ENCODE measurements around the gene ARL16. TPM values are rescaled to one million over a fixed set of nuclear protein-coding genes. Genes with fewer than 3 reads are reported as not detected.

The ARL16 gene
- total and polyA plus RNA-seq, 2 donors (not counting 3 experiments of a cell fraction or from before 2014, with no cell fraction given), result 41.4 to 71.7 TPM

GRCh38 chr17:81687770-81688541 lies 4.4 kb upstream of the ARL16 start:
- H3K4me2 ChIP-seq (ENCODE audit: insufficient read depth, low read length), result no peak overlapping the region
- no peaks in the 10 kb centered on the region for H3K9me3 ChIP-seq (replicated peaks; ENCODE audit: control insufficient read depth, insufficient read depth, low read length)
- CTCF ChIA-PET, result no interaction called here
- intact Hi-C loops (cut with micrococcal nuclease) (no loop called here), dilution Hi-C loops (cut with MboI; ENCODE audit: extremely low pct_ligation_motif_present, low sequenced_read_pairs) (no loop called here)
- H3K4me3 ChIP-seq (replicated peaks in 1 of 3; ENCODE audit: insufficient read depth in 1 of 3, low read depth in 1 of 3, low read length in 3 of 3), result no peak overlapping the region
- no peak overlapping the region for H3K27ac ChIP-seq (ENCODE audit: insufficient read depth, low read depth, low read length)
- no TSS peak for BruUV-seq (replicated peaks)
- POLR2A ChIA-PET, result no interaction called here
- no peak overlapping the region for H3K9ac ChIP-seq (replicated peaks; ENCODE audit: extremely low read depth, insufficient read depth, low read length)
- no peak overlapping the region for H2AFZ ChIP-seq (ENCODE audit: low read depth, low read length)
- TF ChIP-seq CTCF (IDR thresholded peaks at IDR 0.05; ENCODE audit: extremely low read depth in 1 of 2, insufficient read depth in 1 of 2, low read depth in 1 of 2, low read length in 2 of 2), result no peak
- TF ChIP-seq, protein P1, sequence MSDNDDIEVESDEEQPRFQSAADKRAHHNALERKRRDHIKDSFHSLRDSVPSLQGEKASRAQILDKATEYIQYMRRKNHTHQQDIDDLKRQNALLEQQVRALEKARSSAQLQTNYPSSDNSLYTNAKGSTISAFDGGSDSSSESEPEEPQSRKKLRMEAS (IDR thresholded peaks at IDR 0.05; ENCODE audit: insufficient read depth, insufficient read length), result no peak
- no peak for FAIRE-seq
- peaks cover 71% of the 10 kb centered on the region for H3K79me2 ChIP-seq (ENCODE audit: control insufficient read depth, insufficient read depth, low read length)
- H3K27me3 ChIP-seq (ENCODE audit: control insufficient read depth in 2 of 2, insufficient read depth in 2 of 2, low read length in 2 of 2), result no peaks in the 10 kb centered on the region
- H3K36me3 ChIP-seq (ENCODE audit: control insufficient read depth in 2 of 2, extremely low read depth in 1 of 2, insufficient read depth in 2 of 2, low read length in 2 of 2), result peaks cover 15 to 69% of the 10 kb centered on the region in 2 experiments
- peaks cover 13% of the 10 kb centered on the region for H3K4me1 ChIP-seq (ENCODE audit: control insufficient read depth, extremely low read depth, insufficient read depth, low read length)
- DNase-seq (ENCODE audit: low read depth, low spot score), result no peak
- no peaks in the 10 kb centered on the region for H3K9me1 ChIP-seq (replicated peaks; ENCODE audit: control insufficient read depth, extremely low read depth, insufficient read depth, low read length)
- no peaks in the 10 kb centered on the region for H4K20me1 ChIP-seq (replicated peaks; ENCODE audit: control insufficient read depth, extremely low read depth, insufficient read depth, low read length)

- Histone ChIP-seq H3K27me3 (ENCODE audit: control insufficient read depth in 2 of 2, insufficient read depth in 2 of 2, low read length in 2 of 2) (no peaks in the 10 kb centered on the region), H3K9me1 (replicated peaks; ENCODE audit: control insufficient read depth, extremely low read depth, insufficient read depth, low read length) (no peaks in the 10 kb centered on the region), H3K4me1 (ENCODE audit: control insufficient read depth, extremely low read depth, insufficient read depth, low read length) (peaks cover 16% of the 10 kb centered on the region), H2AFZ (ENCODE audit: low read depth, low read length) (no peak overlapping the region), H3K4me2 (ENCODE audit: insufficient read depth, low read length) (no peak overlapping the region), H3K79me2 (ENCODE audit: control insufficient read depth, insufficient read depth, low read length) (peaks cover 78% of the 10 kb centered on the region), H3K36me3 (ENCODE audit: control insufficient read depth in 2 of 2, extremely low read depth in 1 of 2, insufficient read depth in 2 of 2, low read length in 2 of 2) (peaks cover 11 to 58% of the 10 kb centered on the region in 2 experiments), H3K9me3 (replicated peaks; ENCODE audit: control insufficient read depth, insufficient read depth, low read length) (no peaks in the 10 kb centered on the region), H3K4me3 (replicated peaks in 1 of 3; ENCODE audit: insufficient read depth in 1 of 3, low read depth in 1 of 3, low read length in 3 of 3) (no peak overlapping the region), H3K9ac (replicated peaks; ENCODE audit: extremely low read depth, insufficient read depth, low read length) (no peak overlapping the region), H4K20me1 (replicated peaks; ENCODE audit: control insufficient read depth, extremely low read depth, insufficient read depth, low read length) (no peaks in the 10 kb centered on the region), H3K27ac (ENCODE audit: insufficient read depth, low read depth, low read length) (no peak overlapping the region)
- DNase-seq (ENCODE audit: low read depth, low spot score) (no peak), FAIRE-seq (no peak)
- intact Hi-C loops (cut with micrococcal nuclease) (no loop called here), dilution Hi-C loops (cut with MboI; ENCODE audit: extremely low pct_ligation_motif_present, low sequenced_read_pairs) (no loop called here)
- no TSS peak for BruUV-seq (replicated peaks)
- CTCF ChIA-PET, result no interaction called here
- POLR2A ChIA-PET, result no interaction called here
- TF ChIP-seq CTCF (IDR thresholded peaks at IDR 0.05; ENCODE audit: extremely low read depth in 1 of 2, insufficient read depth in 1 of 2, low read depth in 1 of 2, low read length in 2 of 2), result no peak
- TF ChIP-seq FOS (IDR thresholded peaks at IDR 0.05; ENCODE audit: borderline replicate concordance, insufficient read depth, low read length), result no peak
- no peak for TF ChIP-seq EZH2 (IDR thresholded peaks at IDR 0.05; ENCODE audit: borderline replicate concordance, low read depth, low read length, severe bottlenecking)
- TF ChIP-seq GATA2 (IDR thresholded peaks at IDR 0.05; ENCODE audit: insufficient read depth, insufficient read length, low read depth, low read length), result no peak
- TF ChIP-seq, protein P1 (IDR thresholded peaks at IDR 0.05; ENCODE audit: insufficient read depth, insufficient read length), result no peak
- no peak for TF ChIP-seq POLR2AphosphoS5 (IDR thresholded peaks at IDR 0.05; ENCODE audit: insufficient read depth, low read depth, low read length)
- no peak for TF ChIP-seq POLR2A (IDR thresholded peaks at IDR 0.05; ENCODE audit: low read depth, low read length)
- no peak for TF ChIP-seq JUN (IDR thresholded peaks at IDR 0.05; ENCODE audit: borderline replicate concordance, insufficient read depth, insufficient read length, low read depth)
- TF ChIP-seq MYC (IDR thresholded peaks at IDR 0.05; ENCODE audit: low read depth, low read length), result no peak
Measured at GRCh38 chr17:81686614-81687013, 3.0 kb upstream of the ARL16 start.

Data from endothelial cell of umbilical vein (primary cell).